PFSK-1 (cell line): ENCODE data around the gene MIB2.

Experiments used
- FOXP2 ChIP-seq: optimal IDR thresholded peaks from 2 replicates; pipeline ENCODE3; 2011; ENCODE audit warnings: borderline replicate concordance, control low read depth, inconsistent platforms; ENCODE audit not compliant: insufficient read depth; ENCODE audit errors: extremely low read length, extremely low read depth
- POLR2AphosphoS5 ChIP-seq: IDR thresholded peaks from 2 replicates; pipeline ENCODE4 v1.6.1; 2012; ENCODE audit warnings: low read depth, mild to moderate bottlenecking, control low read depth, low read length, moderate library complexity
- SIN3A ChIP-seq: IDR thresholded peaks from 2 replicates; pipeline ENCODE4 v1.6.1; 2012; ENCODE audit warnings: mild to moderate bottlenecking, low read length, moderate library complexity, borderline replicate concordance; ENCODE audit not compliant: insufficient read depth
- TAF1 ChIP-seq: IDR thresholded peaks from 2 replicates; pipeline ENCODE4 v1.6.1; 2012; ENCODE audit warnings: low read length, control low read depth, borderline replicate concordance; ENCODE audit not compliant: insufficient read depth
- TF ChIP-seq, protein P1 (sequence below), 2 experiments: IDR thresholded peaks; 2 replicates each; pipeline versions ENCODE4 v1.6.1 to v1.8.0; 2011 to 2012; ENCODE audit warnings: low read depth in 2 of 2, low read length in 2 of 2, control low read depth in 1 of 2, inconsistent platforms in 1 of 2, mild to moderate bottlenecking in 1 of 2, moderate library complexity in 1 of 2; ENCODE audit not compliant: insufficient read depth in 1 of 2

GRCh38 chr1:1601564-1602303 is 13.6 kb upstream of the MIB2 start:
- TF ChIP-seq FOXP2 (no peak), SIN3A (no peak), POLR2AphosphoS5 (no peak), TAF1 (no peak)
- TF ChIP-seq, protein P1, sequence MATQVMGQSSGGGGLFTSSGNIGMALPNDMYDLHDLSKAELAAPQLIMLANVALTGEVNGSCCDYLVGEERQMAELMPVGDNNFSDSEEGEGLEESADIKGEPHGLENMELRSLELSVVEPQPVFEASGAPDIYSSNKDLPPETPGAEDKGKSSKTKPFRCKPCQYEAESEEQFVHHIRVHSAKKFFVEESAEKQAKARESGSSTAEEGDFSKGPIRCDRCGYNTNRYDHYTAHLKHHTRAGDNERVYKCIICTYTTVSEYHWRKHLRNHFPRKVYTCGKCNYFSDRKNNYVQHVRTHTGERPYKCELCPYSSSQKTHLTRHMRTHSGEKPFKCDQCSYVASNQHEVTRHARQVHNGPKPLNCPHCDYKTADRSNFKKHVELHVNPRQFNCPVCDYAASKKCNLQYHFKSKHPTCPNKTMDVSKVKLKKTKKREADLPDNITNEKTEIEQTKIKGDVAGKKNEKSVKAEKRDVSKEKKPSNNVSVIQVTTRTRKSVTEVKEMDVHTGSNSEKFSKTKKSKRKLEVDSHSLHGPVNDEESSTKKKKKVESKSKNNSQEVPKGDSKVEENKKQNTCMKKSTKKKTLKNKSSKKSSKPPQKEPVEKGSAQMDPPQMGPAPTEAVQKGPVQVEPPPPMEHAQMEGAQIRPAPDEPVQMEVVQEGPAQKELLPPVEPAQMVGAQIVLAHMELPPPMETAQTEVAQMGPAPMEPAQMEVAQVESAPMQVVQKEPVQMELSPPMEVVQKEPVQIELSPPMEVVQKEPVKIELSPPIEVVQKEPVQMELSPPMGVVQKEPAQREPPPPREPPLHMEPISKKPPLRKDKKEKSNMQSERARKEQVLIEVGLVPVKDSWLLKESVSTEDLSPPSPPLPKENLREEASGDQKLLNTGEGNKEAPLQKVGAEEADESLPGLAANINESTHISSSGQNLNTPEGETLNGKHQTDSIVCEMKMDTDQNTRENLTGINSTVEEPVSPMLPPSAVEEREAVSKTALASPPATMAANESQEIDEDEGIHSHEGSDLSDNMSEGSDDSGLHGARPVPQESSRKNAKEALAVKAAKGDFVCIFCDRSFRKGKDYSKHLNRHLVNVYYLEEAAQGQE (IDR thresholded peaks at IDR 0.05; ENCODE audit: insufficient read depth in 1 of 2, low read depth in 2 of 2, low read length in 2 of 2) = no peak
